Mesendoderm (in vitro differentiated cells): ENCODE results near the gene KIF1A.

Experiments
- DNase-seq: peaks from one replicate; pipeline ENCODE4 v3.0.0; 2013
- H2AK5ac ChIP-seq: 2 replicates; pipeline ENCODE4 v1.6.1; 2013; ENCODE audit warnings: low read length, inconsistent platforms
- H2BK120ac ChIP-seq: 2 replicates; pipeline ENCODE4 v1.6.1; 2013; ENCODE audit warnings: low read depth, mild to moderate bottlenecking, low read length, moderate library complexity, mixed read lengths
- H2BK15ac ChIP-seq: replicated peaks from 2 replicates; pipeline ENCODE4 v1.6.1; 2013; ENCODE audit warnings: low read depth, mild to moderate bottlenecking, moderate library complexity
- H2BK5ac ChIP-seq: 2 replicates; pipeline ENCODE4 v1.6.1; 2013; ENCODE audit warnings: low read length, inconsistent platforms
- H3K18ac ChIP-seq: 2 replicates; pipeline ENCODE4 v1.6.1; 2013; ENCODE audit warnings: mild to moderate bottlenecking, low read length, mixed read lengths
- H3K23ac ChIP-seq: one replicate; pipeline ENCODE4 v1.6.1; 2013; ENCODE audit warnings: low read length
- H3K27ac ChIP-seq: 2 replicates; pipeline ENCODE4 v1.5.1; 2013; ENCODE audit warnings: low read depth, mild to moderate bottlenecking, inconsistent platforms, low read length, moderate library complexity
- H3K27me3 ChIP-seq: 2 replicates; pipeline ENCODE4 v1.6.1; 2013; ENCODE audit warnings: low read length, control low read depth, mild to moderate bottlenecking, inconsistent platforms; ENCODE audit not compliant: insufficient read depth, poor library complexity
- H3K36me3 ChIP-seq: 2 replicates; pipeline ENCODE4 v1.6.1; 2013; ENCODE audit warnings: low read length, inconsistent platforms; ENCODE audit not compliant: control insufficient read depth, insufficient read depth
- H3K4ac ChIP-seq: one replicate; pipeline ENCODE4 v1.6.1; 2013; ENCODE audit warnings: low read depth, mild to moderate bottlenecking, low read length, moderate library complexity
- H3K4me1 ChIP-seq: 2 replicates; pipeline ENCODE4 v1.6.1; 2013; ENCODE audit warnings: low read depth, low read length, inconsistent platforms; ENCODE audit not compliant: control insufficient read depth
- H3K4me2 ChIP-seq: 2 replicates; pipeline ENCODE4 v1.6.1; 2013; ENCODE audit warnings: low read length
- H3K4me3 ChIP-seq: 2 replicates; pipeline ENCODE4 v1.5.1; 2013; ENCODE audit warnings: mild to moderate bottlenecking, low read length
- H3K56ac ChIP-seq: one replicate; pipeline ENCODE4 v1.6.1; 2013; ENCODE audit warnings: low read length
- H3K79me1 ChIP-seq: 2 replicates; pipeline ENCODE4 v1.6.1; 2013; ENCODE audit warnings: low read length, inconsistent platforms
- H3K79me2 ChIP-seq: 2 replicates; pipeline ENCODE4 v1.6.1; 2013; ENCODE audit warnings: mild to moderate bottlenecking, low read length; ENCODE audit not compliant: control insufficient read depth, insufficient read depth
- H3K9ac ChIP-seq: 2 replicates; pipeline ENCODE4 v1.6.1; 2013; ENCODE audit warnings: low read length, inconsistent platforms
- H4K5ac ChIP-seq: one replicate; pipeline ENCODE4 v1.6.1; 2013; ENCODE audit warnings: low read length
- H4K8ac ChIP-seq: one replicate; pipeline ENCODE4 v1.6.1; 2013; ENCODE audit warnings: low read depth, mild to moderate bottlenecking, control low read depth, low read length, moderate library complexity
- WGBS: extraction: QIAGEN DNeasy Blood & Tissue Kit; methylation state at CpG from one replicate; pipeline ENCODE4 v1.1.7; 2013; ENCODE audit warnings: low lambda C conversion rate, missing lambda C conversion rate; ENCODE audit not compliant: insufficient coverage; ENCODE audit errors: extremely low coverage; 5-methylcytosine and 5-hydroxymethylcytosine counted together

KIF1A gene

GRCh38 chr2:240789501-240790369, 30.3 kb downstream of the KIF1A start:
- WGBS = no CpG with 5 or more reads among the region's 23 CpGs
- no peaks in the 10 kb centered on the region for H3K4me1 ChIP-seq
- peaks cover 9% of the 10 kb centered on the region for H3K79me2 ChIP-seq
- no peak overlapping the region for H3K56ac ChIP-seq
- H3K4ac ChIP-seq = no peak overlapping the region
- no peak overlapping the region for H2AK5ac ChIP-seq
- no peak overlapping the region for H3K4me3 ChIP-seq
- H4K8ac ChIP-seq = no peak overlapping the region
- no peak for DNase-seq
- H3K27me3 ChIP-seq = no peaks in the 10 kb centered on the region
- H3K79me1 ChIP-seq = no peaks in the 10 kb centered on the region
- no peak overlapping the region for H4K5ac ChIP-seq
- no peak overlapping the region for H2BK120ac ChIP-seq
- no peak overlapping the region for H3K27ac ChIP-seq
- H3K4me2 ChIP-seq = no peak overlapping the region
- H2BK15ac ChIP-seq = no peak overlapping the region
- no peak overlapping the region for H3K9ac ChIP-seq
- no peak overlapping the region for H3K23ac ChIP-seq
- peaks cover 4% of the 10 kb centered on the region for H3K36me3 ChIP-seq
- H2BK5ac ChIP-seq = no peak overlapping the region
- no peak overlapping the region for H3K18ac ChIP-seq

DNA sequence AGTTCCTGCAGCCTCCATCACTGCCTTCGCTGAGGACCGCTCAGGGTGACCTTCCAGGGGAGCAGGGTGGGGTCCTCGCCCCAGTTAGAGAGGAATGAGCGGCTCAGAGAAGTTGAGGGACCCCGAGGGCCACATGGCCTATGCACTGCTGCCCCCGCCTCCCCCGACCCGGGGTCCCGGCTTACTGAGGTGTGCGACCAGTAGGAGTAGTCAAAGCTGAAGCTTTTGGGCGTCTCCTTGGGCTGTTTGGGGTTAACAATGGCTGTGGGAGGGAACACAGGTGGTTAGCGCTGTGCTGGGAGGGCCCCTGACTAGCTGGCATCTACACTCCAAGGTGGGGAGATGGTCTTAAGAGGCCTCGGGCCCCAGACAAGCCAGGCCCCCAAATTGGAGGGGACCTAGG, 31.0 kb downstream of the KIF1A start:
- H3K23ac ChIP-seq = no peak overlapping the region

DNA sequence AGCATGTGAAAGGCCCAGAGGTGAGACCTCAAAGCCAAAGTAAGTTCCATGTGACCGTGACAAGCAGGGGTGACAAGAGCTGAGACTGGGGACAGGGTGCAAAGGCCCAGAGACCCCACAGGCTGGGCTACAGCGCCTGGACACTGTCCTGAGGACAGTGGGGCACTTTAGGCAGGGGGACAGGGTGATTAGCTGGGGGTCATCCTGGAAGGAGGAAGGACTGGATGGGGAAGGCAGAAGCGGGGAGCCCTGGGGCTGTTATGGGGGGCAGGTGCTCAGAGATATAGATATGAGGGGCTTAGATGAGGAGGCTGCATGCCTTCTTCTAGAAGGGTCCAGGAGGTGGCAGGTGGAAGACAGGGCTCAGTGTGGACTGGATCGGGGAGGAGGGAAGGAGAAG, 31.5 kb downstream of the KIF1A start:
- Histone ChIP-seq H3K36me3 (peaks cover 4% of the 10 kb centered on the region), H3K23ac (no peak overlapping the region), H2BK15ac (no peak overlapping the region), H3K9ac (no peak overlapping the region), H3K27me3 (no peaks in the 10 kb centered on the region), H3K4me2 (no peak overlapping the region), H4K5ac (no peak overlapping the region), H3K18ac (no peak overlapping the region), H3K27ac (no peak overlapping the region), H2BK120ac (no peak overlapping the region), H3K79me1 (no peaks in the 10 kb centered on the region), H3K79me2 (peaks cover 7% of the 10 kb centered on the region), H3K4me3 (no peak overlapping the region), H2AK5ac (no peak overlapping the region), H2BK5ac (no peak overlapping the region), H3K4ac (no peak overlapping the region), H3K4me1 (no peaks in the 10 kb centered on the region), H4K8ac (no peak overlapping the region), H3K56ac (no peak overlapping the region)
- no peak for DNase-seq
- no CpG with 5 or more reads among the region's 4 CpGs for WGBS

More for the DNA sequence above, 31.0 kb downstream of the KIF1A start:
- Histone ChIP-seq H3K79me2 (peaks cover 7% of the 10 kb centered on the region), H3K4me1 (no peaks in the 10 kb centered on the region), H4K8ac (no peak overlapping the region), H3K4me3 (no peak overlapping the region), H3K36me3 (peaks cover 4% of the 10 kb centered on the region), H2BK5ac (no peak overlapping the region), H3K79me1 (no peaks in the 10 kb centered on the region), H2BK120ac (no peak overlapping the region), H2AK5ac (no peak overlapping the region), H3K18ac (no peak overlapping the region), H3K9ac (no peak overlapping the region), H3K27ac (no peak overlapping the region), H4K5ac (no peak overlapping the region), H2BK15ac (no peak overlapping the region), H3K4ac (no peak overlapping the region), H3K4me2 (no peak overlapping the region), H3K56ac (no peak overlapping the region), H3K27me3 (no peaks in the 10 kb centered on the region)
- DNase-seq = no peak
- no CpG with 5 or more reads among the region's 13 CpGs for WGBS

DNA sequence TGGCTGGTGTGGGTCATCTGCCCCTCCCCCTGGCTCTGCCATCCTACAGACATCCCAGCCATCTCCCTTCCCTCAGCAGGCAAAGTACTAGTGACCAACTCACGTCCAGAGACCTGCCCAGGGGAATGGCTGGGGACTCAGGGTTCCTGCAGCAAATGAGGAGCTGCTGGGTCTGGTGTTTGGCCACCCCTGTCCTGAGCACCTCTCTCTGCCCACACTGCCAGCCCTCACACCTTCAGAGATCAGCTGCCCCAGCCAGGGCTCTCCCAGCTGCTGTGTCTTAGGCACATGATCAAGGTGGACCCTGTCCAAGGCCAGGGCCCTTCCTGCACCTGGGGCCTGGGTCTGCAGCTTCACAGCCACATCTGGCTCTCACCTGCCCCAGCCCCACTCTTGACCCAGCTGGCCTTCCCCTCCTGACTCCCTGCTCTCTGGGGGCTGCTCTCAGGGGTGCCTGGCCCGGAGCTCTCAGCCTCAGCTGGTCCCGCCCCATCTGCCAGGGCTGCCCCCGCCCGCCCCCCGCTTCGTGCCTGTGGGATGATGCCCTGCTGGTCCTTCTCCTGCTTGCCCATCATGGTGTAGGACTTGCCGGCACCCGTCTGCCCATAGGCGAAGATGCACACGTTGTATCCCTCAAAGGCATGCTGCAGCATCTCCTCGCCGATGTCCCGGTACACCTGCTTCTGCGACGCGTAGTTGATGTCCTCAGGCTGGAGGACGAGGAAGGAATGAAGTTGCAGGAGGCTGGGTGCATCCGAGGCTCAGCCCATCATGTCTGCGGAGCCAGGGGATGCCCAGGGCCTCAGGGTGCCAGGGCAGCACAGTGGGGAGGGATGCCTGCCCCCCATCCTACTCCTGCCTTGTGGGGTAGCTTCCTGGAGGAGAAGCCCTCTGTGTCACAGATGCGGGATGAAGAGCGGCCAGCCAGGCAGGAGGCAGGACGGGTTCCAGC, 32.2 kb downstream of the KIF1A start:
- no CpG with 5 or more reads among the region's 23 CpGs for WGBS
- Histone ChIP-seq H3K4me3 (no peak overlapping the region), H3K27me3 (no peaks in the 10 kb centered on the region), H4K8ac (no peak overlapping the region), H2AK5ac (no peak overlapping the region), H3K23ac (no peak overlapping the region), H3K36me3 (peaks cover 4% of the 10 kb centered on the region), H3K27ac (no peak overlapping the region), H3K4me1 (no peaks in the 10 kb centered on the region), H2BK15ac (no peak overlapping the region), H3K18ac (no peak overlapping the region), H3K79me2 (peaks cover 4% of the 10 kb centered on the region), H3K56ac (no peak overlapping the region), H3K4me2 (no peak overlapping the region), H4K5ac (no peak overlapping the region), H2BK120ac (no peak overlapping the region), H3K9ac (no peak overlapping the region), H3K79me1 (no peaks in the 10 kb centered on the region), H2BK5ac (no peak overlapping the region), H3K4ac (no peak overlapping the region)
- no peak for DNase-seq

GRCh38 chr2:240786871-240787311, 33.1 kb downstream of the KIF1A start:
- Histone ChIP-seq H3K4ac (no peak overlapping the region), H3K36me3 (peaks cover 4% of the 10 kb centered on the region), H3K4me2 (no peak overlapping the region), H2BK5ac (no peak overlapping the region), H3K56ac (no peak overlapping the region), H4K5ac (no peak overlapping the region), H2BK15ac (no peak overlapping the region), H4K8ac (no peak overlapping the region), H3K23ac (no peak overlapping the region), H3K4me3 (no peak overlapping the region), H3K27ac (no peak overlapping the region), H3K79me2 (peaks cover 2% of the 10 kb centered on the region), H3K9ac (no peak overlapping the region), H2AK5ac (no peak overlapping the region), H3K27me3 (no peaks in the 10 kb centered on the region), H3K4me1 (no peaks in the 10 kb centered on the region), H3K79me1 (no peaks in the 10 kb centered on the region), H2BK120ac (no peak overlapping the region), H3K18ac (no peak overlapping the region)
- WGBS = no CpG with 5 or more reads among the region's 17 CpGs
- DNase-seq = no peak
